Measurements from ENCODE around the gene YRDC. TPM values are rescaled to one million over a fixed set of nuclear protein-coding genes. Genes with fewer than 3 reads are reported as not detected.

Gene YRDC, protein sequence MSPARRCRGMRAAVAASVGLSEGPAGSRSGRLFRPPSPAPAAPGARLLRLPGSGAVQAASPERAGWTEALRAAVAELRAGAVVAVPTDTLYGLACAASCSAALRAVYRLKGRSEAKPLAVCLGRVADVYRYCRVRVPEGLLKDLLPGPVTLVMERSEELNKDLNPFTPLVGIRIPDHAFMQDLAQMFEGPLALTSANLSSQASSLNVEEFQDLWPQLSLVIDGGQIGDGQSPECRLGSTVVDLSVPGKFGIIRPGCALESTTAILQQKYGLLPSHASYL
- polyA plus RNA-seq (2013, experiment 1 of 2): 10.6 TPM
- polyA plus RNA-seq (2013, experiment 2 of 2): 10.4 TPM

DNA sequence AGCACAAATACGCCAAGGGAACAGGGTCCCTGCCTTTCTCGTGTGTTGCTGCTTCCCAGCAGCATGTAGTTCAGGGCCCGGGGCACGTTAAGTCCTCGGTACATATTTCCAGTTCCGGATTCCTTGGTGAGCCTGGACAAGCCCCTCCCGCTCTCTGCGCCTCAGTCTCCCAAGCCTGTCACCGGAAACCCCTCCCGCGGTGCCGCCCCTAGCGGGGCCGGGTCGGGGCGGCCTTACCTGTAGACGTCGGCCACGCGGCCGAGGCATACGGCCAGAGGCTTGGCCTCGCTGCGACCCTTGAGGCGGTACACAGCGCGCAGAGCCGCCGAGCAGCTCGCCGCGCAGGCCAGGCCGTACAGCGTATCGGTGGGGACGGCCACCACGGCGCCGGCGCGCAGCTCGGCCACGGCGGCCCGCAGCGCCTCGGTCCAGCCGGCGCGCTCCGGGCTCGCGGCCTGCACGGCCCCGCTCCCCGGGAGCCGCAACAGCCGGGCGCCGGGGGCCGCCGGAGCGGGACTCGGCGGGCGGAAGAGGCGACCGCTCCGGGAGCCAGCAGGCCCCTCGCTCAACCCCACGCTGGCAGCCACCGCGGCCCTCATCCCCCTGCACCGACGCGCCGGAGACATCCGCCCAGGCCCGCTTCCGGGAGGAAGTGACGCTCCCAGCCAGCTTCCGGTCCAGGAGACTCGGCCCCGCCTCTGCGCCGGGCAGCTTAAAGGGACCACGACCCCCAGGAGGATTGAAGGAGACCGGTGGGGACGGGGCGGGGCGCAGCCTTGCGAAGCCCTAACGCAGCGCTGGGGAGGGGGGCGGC is at the start of gene YRDC, which contains the start of gene C1orf122:
Gene YRDC (minus strand): TSS at position 654 of the 814 bp plus-strand sequence. CDS start 28 bp downstream, at position 626.
Gene C1orf122 (plus strand): TSS at position 236 of the 814 bp plus-strand sequence. CDS start 615 bp downstream, outside the sequence.
- H3K4me2 ChIP-seq (ENCODE audit: low read length, poor library complexity, severe bottlenecking): peak within 1 kb of the TSS; percentile 78
- H2BK15ac ChIP-seq (ENCODE audit: low read depth, poor library complexity, severe bottlenecking): peak within 1 kb of the TSS; percentile 40
- H4K8ac ChIP-seq (ENCODE audit: low read length): peak within 1 kb of the TSS; percentile 74
- H3K18ac ChIP-seq (ENCODE audit: low read depth in 1 of 2, low read length in 2 of 2): peak within 1 kb of the TSS; percentile 75 to 89
- H3K79me1 ChIP-seq (replicated peaks; ENCODE audit: low read length, poor library complexity, severe bottlenecking): peaks cover 38% of the 10 kb centered on the region
- H3K4me3 ChIP-seq (ENCODE audit: insufficient read depth in 1 of 2, low read depth in 1 of 2, low read length in 2 of 2): peak within 1 kb of the TSS; percentile 87 to 95
- no peaks in the 10 kb centered on the region for H3K9me3 ChIP-seq (ENCODE audit: control insufficient read depth, low read length)
- H2BK120ac ChIP-seq (ENCODE audit: low read depth, low read length): peak within 1 kb of the TSS; percentile 95
- H2AK5ac ChIP-seq (ENCODE audit: low read length, severe bottlenecking): peak within 1 kb of the TSS; percentile 58
- H2BK5ac ChIP-seq (ENCODE audit: low read depth, low read length, poor library complexity, severe bottlenecking): peak within 1 kb of the TSS; percentile 59
- H3K14ac ChIP-seq (ENCODE audit: low read length in 2 of 2): peak within 1 kb of the TSS; percentile 72 to 79
- H2BK12ac ChIP-seq (ENCODE audit: low read length in 2 of 2): peak within 1 kb of the TSS in 1 of 2 experiments; percentile 68
- peak within 1 kb of the TSS; percentile 91 for H3K9ac ChIP-seq (ENCODE audit: low read length)
- WGBS: under 1% methylated on average over 67 of the region's 95 CpGs
- no peaks in the 10 kb centered on the region for H3K27me3 ChIP-seq (ENCODE audit: control insufficient read depth in 1 of 2, insufficient read depth in 1 of 2, low read length in 2 of 2)
- H3K27ac ChIP-seq (ENCODE audit: low read length, poor library complexity, severe bottlenecking): peak within 1 kb of the TSS; percentile 80
- H3K4ac ChIP-seq (ENCODE audit: low read depth in 1 of 2, low read length in 2 of 2): peak within 1 kb of the TSS; percentile 73 to 81
- H2AFZ ChIP-seq (ENCODE audit: low read depth, low read length): peak within 1 kb of the TSS; percentile 63
- peak within 1 kb of the TSS in 1 of 2 experiments; percentile 34 for H3K23ac ChIP-seq (ENCODE audit: low read length in 2 of 2)
- H3K36me3 ChIP-seq (ENCODE audit: control insufficient read depth in 1 of 2, insufficient read depth in 2 of 2, low read depth in 1 of 2, low read length in 2 of 2): peaks cover 42 to 56% of the 10 kb centered on the region in 2 experiments
- peak; percentile 95 for DNase-seq
- H4K91ac ChIP-seq (ENCODE audit: low read length): peak within 1 kb of the TSS; percentile 85
- H3K4me1 ChIP-seq (ENCODE audit: control insufficient read depth, insufficient read depth, low read depth, low read length): peaks cover 14% of the 10 kb centered on the region

DNA sequence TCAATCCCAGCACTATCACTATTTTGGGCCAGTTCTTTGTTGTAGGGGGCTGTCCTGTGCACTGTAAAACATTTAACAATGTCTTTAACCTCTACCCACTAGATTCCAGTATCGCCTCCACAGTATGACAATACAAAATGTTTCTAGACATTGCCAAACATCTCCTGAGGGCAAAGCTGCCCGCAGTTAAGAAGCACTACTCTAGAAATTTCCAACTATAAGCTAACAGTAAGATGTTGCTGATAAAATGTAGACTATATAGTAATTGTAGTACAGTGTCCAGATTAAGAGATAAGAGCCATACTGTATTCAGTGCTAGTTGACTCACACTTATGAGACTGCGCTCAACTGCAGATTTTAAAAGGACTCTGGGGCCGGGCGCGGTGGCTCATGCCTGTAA is 46.4 kb upstream of the YRDC start:
- Histone ChIP-seq H2BK5ac (ENCODE audit: low read depth, low read length, poor library complexity, severe bottlenecking) (no peak overlapping the region), H3K27me3 (ENCODE audit: control insufficient read depth in 1 of 2, insufficient read depth in 1 of 2, low read length in 2 of 2) (no peaks in the 10 kb centered on the region), H2BK15ac (ENCODE audit: low read depth, poor library complexity, severe bottlenecking) (no peak overlapping the region), H4K91ac (ENCODE audit: low read length) (no peak overlapping the region), H3K9me3 (ENCODE audit: control insufficient read depth, low read length) (no peaks in the 10 kb centered on the region), H4K8ac (ENCODE audit: low read length) (no peak overlapping the region), H2BK12ac (ENCODE audit: low read length in 2 of 2) (no peak overlapping the region), H3K4me2 (ENCODE audit: low read length, poor library complexity, severe bottlenecking) (no peak overlapping the region), H3K18ac (ENCODE audit: low read depth in 1 of 2, low read length in 2 of 2) (no peak overlapping the region), H2AK5ac (ENCODE audit: low read length, severe bottlenecking) (no peak overlapping the region), H3K27ac (ENCODE audit: low read length, poor library complexity, severe bottlenecking) (no peak overlapping the region), H3K4me1 (ENCODE audit: control insufficient read depth, insufficient read depth, low read depth, low read length) (no peaks in the 10 kb centered on the region), H2BK120ac (ENCODE audit: low read depth, low read length) (no peak overlapping the region), H3K14ac (ENCODE audit: low read length in 2 of 2) (no peak overlapping the region), H2AFZ (ENCODE audit: low read depth, low read length) (no peak overlapping the region), H3K4me3 (ENCODE audit: insufficient read depth in 1 of 2, low read depth in 1 of 2, low read length in 2 of 2) (no peak overlapping the region), H3K23ac (ENCODE audit: low read length in 2 of 2) (no peak overlapping the region), H3K9ac (ENCODE audit: low read length) (no peak overlapping the region), H3K36me3 (ENCODE audit: control insufficient read depth in 1 of 2, insufficient read depth in 2 of 2, low read depth in 1 of 2, low read length in 2 of 2) (peaks cover 9 to 34% of the 10 kb centered on the region in 2 experiments), H3K4ac (ENCODE audit: low read depth in 1 of 2, low read length in 2 of 2) (no peak overlapping the region), H3K79me1 (replicated peaks; ENCODE audit: low read length, poor library complexity, severe bottlenecking) (peaks cover 20% of the 10 kb centered on the region)
- no peak for DNase-seq
- WGBS: 98% methylated on average over 5 of the region's 6 CpGs

DNA sequence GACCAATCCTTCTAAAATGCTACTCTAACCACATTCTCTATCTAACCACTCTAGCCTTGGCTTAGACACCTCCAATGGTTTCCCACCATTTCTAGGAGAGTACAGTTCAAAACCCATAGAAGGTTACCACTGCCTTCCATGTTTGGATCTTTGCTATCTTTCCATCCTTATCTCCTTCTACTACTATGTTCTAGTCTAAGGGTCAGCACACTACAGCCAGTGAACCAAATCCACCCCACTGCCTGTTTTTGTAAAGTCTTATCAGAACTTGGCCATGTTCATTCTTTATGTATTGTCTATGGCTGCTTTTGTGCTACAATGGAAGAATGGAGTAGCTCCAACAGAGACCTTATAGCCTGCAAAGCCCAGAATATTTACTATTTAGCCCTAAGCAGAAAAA is 45.1 kb upstream of the YRDC start:
- Histone ChIP-seq H3K18ac (ENCODE audit: low read depth in 1 of 2, low read length in 2 of 2) (no peak overlapping the region), H3K27me3 (ENCODE audit: control insufficient read depth in 1 of 2, insufficient read depth in 1 of 2, low read length in 2 of 2) (no peaks in the 10 kb centered on the region), H3K4me3 (ENCODE audit: insufficient read depth in 1 of 2, low read depth in 1 of 2, low read length in 2 of 2) (no peak overlapping the region), H3K4me1 (ENCODE audit: control insufficient read depth, insufficient read depth, low read depth, low read length) (no peaks in the 10 kb centered on the region), H3K9me3 (ENCODE audit: control insufficient read depth, low read length) (no peaks in the 10 kb centered on the region), H3K27ac (ENCODE audit: low read length, poor library complexity, severe bottlenecking) (no peak overlapping the region), H3K4me2 (ENCODE audit: low read length, poor library complexity, severe bottlenecking) (no peak overlapping the region), H4K8ac (ENCODE audit: low read length) (no peak overlapping the region), H3K9ac (ENCODE audit: low read length) (no peak overlapping the region), H3K79me1 (replicated peaks; ENCODE audit: low read length, poor library complexity, severe bottlenecking) (peaks cover 24% of the 10 kb centered on the region), H4K91ac (ENCODE audit: low read length) (no peak overlapping the region), H3K14ac (ENCODE audit: low read length in 2 of 2) (no peak overlapping the region), H3K23ac (ENCODE audit: low read length in 2 of 2) (no peak overlapping the region), H2AFZ (ENCODE audit: low read depth, low read length) (no peak overlapping the region), H2BK5ac (ENCODE audit: low read depth, low read length, poor library complexity, severe bottlenecking) (no peak overlapping the region), H2BK120ac (ENCODE audit: low read depth, low read length) (no peak overlapping the region), H2AK5ac (ENCODE audit: low read length, severe bottlenecking) (no peak overlapping the region), H3K4ac (ENCODE audit: low read depth in 1 of 2, low read length in 2 of 2) (no peak overlapping the region), H2BK15ac (ENCODE audit: low read depth, poor library complexity, severe bottlenecking) (no peak overlapping the region), H3K36me3 (ENCODE audit: control insufficient read depth in 1 of 2, insufficient read depth in 2 of 2, low read depth in 1 of 2, low read length in 2 of 2) (peaks cover 9 to 44% of the 10 kb centered on the region in 2 experiments), H2BK12ac (ENCODE audit: low read length in 2 of 2) (no peak overlapping the region)
- DNase-seq: no peak

DNA sequence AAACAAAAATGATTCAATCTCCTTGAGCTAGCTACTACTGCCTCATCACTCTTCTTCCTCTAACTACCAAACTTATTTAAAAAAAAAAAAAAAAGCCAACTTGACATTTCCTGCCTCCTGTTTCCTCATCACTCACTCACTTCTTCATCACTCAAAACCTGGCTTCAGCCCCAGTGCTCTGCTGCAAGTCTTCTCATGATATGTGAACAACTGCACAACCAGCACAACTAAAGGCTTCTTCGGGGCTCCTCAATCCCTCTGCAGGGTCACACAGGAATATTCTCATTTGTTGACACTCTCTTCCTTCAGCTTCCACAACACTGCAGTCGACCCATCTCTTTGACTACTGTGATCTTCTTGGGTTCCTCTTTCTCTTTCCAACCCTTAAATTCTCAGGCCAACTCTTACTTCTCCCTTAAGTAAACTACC is 43.8 kb upstream of the YRDC start:
- no peak overlapping the region for H2AK5ac ChIP-seq (ENCODE audit: low read length, severe bottlenecking)

More for the DNA sequence above, 43.8 kb upstream of the YRDC start:
- WGBS: 94% methylated on average over 2 of the region's 2 CpGs
- peaks cover 7 to 50% of the 10 kb centered on the region in 2 experiments for H3K36me3 ChIP-seq (ENCODE audit: control insufficient read depth in 1 of 2, insufficient read depth in 2 of 2, low read depth in 1 of 2, low read length in 2 of 2)
- H4K8ac ChIP-seq (ENCODE audit: low read length): no peak overlapping the region
- no peak overlapping the region for H3K18ac ChIP-seq (ENCODE audit: low read depth in 1 of 2, low read length in 2 of 2)
- H3K9me3 ChIP-seq (ENCODE audit: control insufficient read depth, low read length): no peaks in the 10 kb centered on the region
- no peak overlapping the region for H2AFZ ChIP-seq (ENCODE audit: low read depth, low read length)
- no peak overlapping the region for H3K4ac ChIP-seq (ENCODE audit: low read depth in 1 of 2, low read length in 2 of 2)
- H3K27ac ChIP-seq (ENCODE audit: low read length, poor library complexity, severe bottlenecking): no peak overlapping the region
- H2BK5ac ChIP-seq (ENCODE audit: low read depth, low read length, poor library complexity, severe bottlenecking): no peak overlapping the region
- no peak overlapping the region for H2BK120ac ChIP-seq (ENCODE audit: low read depth, low read length)
- no peak overlapping the region for H2BK15ac ChIP-seq (ENCODE audit: low read depth, poor library complexity, severe bottlenecking)
- no peak overlapping the region for H3K4me2 ChIP-seq (ENCODE audit: low read length, poor library complexity, severe bottlenecking)
- no peaks in the 10 kb centered on the region for H3K4me1 ChIP-seq (ENCODE audit: control insufficient read depth, insufficient read depth, low read depth, low read length)
- no peak overlapping the region for H3K23ac ChIP-seq (ENCODE audit: low read length in 2 of 2)
- no peak overlapping the region for H3K14ac ChIP-seq (ENCODE audit: low read length in 2 of 2)
- no peak for DNase-seq
- no peaks in the 10 kb centered on the region for H3K27me3 ChIP-seq (ENCODE audit: control insufficient read depth in 1 of 2, insufficient read depth in 1 of 2, low read length in 2 of 2)
- no peak overlapping the region for H3K4me3 ChIP-seq (ENCODE audit: insufficient read depth in 1 of 2, low read depth in 1 of 2, low read length in 2 of 2)
- H3K79me1 ChIP-seq (replicated peaks; ENCODE audit: low read length, poor library complexity, severe bottlenecking): peaks cover 21% of the 10 kb centered on the region
- H4K91ac ChIP-seq (ENCODE audit: low read length): no peak overlapping the region
- H3K9ac ChIP-seq (ENCODE audit: low read length): no peak overlapping the region
- no peak overlapping the region for H2BK12ac ChIP-seq (ENCODE audit: low read length in 2 of 2)
